D721Med (cell line): ENCODE data around the gene NGFR.

ENCODE experiments used
- DNase-seq: peaks from one replicate; pipeline ENCODE4 v3.0.0; 2011; ENCODE audit warnings: low spot score; ENCODE audit not compliant: insufficient read length
- FAIRE-seq: peaks from 2 replicates; lab custom pipeline; 2011; peaks lifted over from hg19 to GRCh38; lab: Jason Lieb, UNC
- CTCF ChIP-seq: IDR thresholded peaks from 2 replicates; pipeline ENCODE4 v1.5.1; 2012; ENCODE audit warnings: mild to moderate bottlenecking, control low read depth; ENCODE audit not compliant: insufficient read depth; ENCODE audit errors: missing control alignments

NGFR gene

GRCh38 chr17:49552070-49552751, 57.1 kb downstream of the NGFR start:
- no peak for TF ChIP-seq CTCF
- FAIRE-seq (no peak), DNase-seq (no peak)

GRCh38 chr17:49553676-49554335, 58.7 kb downstream of the NGFR start:
- TF ChIP-seq CTCF = no peak
- FAIRE-seq = no peak
- DNase-seq = no peak

- FAIRE-seq = no peak
- TF ChIP-seq CTCF = no peak
- DNase-seq = no peak
Measured at GRCh38 chr17:49554694-49555494, 59.8 kb downstream of the NGFR start.

GRCh38 chr17:49555495-49556222, 60.6 kb downstream of the NGFR start:
- TF ChIP-seq CTCF = no peak
- DNase-seq (no peak), FAIRE-seq (no peak)

- peak; percentile 98 for TF ChIP-seq CTCF
- DNase-seq (peak; percentile 88), FAIRE-seq (no peak)
Measured at GRCh38 chr17:49556223-49556943, 61.3 kb downstream of the NGFR start.

- FAIRE-seq (no peak), DNase-seq (peak; percentile 29)
- TF ChIP-seq CTCF = peak; percentile 76
Measured at GRCh38 chr17:49557312-49558024, 62.4 kb downstream of the NGFR start.
